Hematopoietic multipotent progenitor cell treated with erythropoietin and hydrocortisone succinate and interleukin-3 and kit ligand, for 6 days (in vitro differentiated cells): ENCODE results near the gene RSPH10B2.
"Not testable (repeated sequence)": the region's sequence is repeated elsewhere in the genome, so short reads cannot be mapped to it uniquely, and the experiment has no call there.

ENCODE experiments used
- DNase-seq: peaks from one replicate; pipeline ENCODE4 v3.0.0-alpha.2; 2015

RSPH10B2 gene

GRCh38 chr7:6792113-6792872 lies 38.4 kb downstream of the RSPH10B2 start:
- DNase-seq = not testable (repeated sequence)

- DNase-seq = not testable (repeated sequence)
Observed at GRCh38 chr7:6794276-6794675, 40.4 kb downstream of the RSPH10B2 start.

- DNase-seq = peak; percentile 3
Observed at GRCh38 chr7:6797218-6797617, 43.3 kb downstream of the RSPH10B2 start.

DNA sequence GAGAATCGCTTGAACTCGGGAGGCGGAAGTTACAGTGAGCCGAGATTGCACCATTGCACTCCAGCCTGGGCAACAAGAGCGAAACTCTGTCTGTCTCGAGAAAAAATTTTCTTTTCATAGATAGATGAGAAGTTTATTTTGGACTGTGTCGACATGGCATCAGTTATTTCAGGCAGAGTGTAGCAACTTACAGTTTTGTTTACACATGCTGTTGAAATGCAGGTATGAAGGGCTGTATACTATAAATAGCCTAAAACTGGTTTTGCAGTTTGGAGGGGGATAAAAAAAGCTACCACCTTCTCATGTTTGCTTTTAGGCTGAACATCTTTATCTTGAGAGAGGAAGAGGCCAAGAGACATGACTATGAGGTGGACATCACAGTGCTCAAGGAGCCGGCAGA lies 44.1 kb downstream of the RSPH10B2 start:
- not testable (repeated sequence) for DNase-seq

DNA sequence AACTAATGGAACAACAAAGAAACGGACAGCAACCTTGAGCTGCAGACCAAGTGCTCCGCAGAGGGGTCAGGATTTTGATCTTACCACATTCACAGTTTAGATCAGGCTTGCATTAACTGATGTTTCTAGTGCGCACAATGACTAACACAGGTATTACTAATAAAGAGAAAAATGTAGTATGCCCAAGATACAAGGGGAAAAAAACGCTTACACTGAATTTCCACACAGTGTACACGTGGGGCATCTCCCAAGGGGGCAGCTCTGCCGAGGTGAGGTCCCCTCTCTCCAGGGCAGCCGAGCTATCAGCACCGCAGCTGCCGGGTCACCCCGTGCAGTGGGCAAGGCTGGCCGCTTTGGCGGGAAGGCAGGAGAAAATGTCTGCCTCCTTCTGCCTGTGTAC lies 46.0 kb downstream of the RSPH10B2 start:
- not testable (repeated sequence) for DNase-seq

DNA sequence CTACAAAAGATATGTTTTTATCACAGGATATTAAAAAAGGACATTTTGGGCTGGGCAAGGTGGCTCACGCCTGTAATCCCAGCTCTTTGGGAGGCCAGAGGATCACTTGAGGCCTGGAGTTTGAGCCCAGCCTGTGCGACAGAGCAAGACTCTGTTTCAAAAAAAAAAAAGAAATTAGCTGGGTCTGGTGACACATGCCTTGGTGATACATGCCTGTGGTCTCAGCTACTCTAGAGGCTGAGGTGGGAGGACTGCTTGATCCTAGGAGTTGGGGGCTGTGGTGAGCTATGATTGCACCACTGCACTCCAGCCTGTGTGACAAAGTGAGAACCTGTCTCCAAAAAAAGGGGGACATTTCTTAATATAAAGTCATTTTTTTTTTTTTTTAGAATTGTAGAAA lies 46.4 kb downstream of the RSPH10B2 start:
- DNase-seq = not testable (repeated sequence)

DNA sequence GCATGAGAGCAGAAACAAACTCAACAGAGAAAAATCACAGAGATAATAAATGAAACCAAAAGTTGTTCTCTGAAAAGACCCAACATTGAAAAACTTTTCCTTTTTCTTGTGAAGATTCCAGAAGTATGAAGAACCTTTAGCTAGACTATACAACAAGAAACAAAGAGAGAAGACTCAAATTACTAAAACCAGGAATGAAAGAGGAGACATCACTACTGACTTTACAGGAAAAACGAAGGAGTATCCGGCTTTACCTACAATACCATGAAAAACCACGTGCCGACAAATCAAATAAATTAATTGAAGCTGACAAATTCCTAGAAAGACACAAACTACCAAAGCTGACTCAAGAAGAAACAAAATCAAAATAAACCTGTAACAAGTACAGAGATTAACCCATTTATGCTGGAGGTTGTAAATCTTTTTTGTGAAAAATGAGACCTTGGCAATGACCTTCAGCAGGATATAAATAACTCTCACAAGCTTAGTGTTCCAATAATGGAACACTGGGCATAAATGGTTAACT lies 53.6 kb downstream of the RSPH10B2 start:
- DNase-seq = not testable (repeated sequence)

DNA sequence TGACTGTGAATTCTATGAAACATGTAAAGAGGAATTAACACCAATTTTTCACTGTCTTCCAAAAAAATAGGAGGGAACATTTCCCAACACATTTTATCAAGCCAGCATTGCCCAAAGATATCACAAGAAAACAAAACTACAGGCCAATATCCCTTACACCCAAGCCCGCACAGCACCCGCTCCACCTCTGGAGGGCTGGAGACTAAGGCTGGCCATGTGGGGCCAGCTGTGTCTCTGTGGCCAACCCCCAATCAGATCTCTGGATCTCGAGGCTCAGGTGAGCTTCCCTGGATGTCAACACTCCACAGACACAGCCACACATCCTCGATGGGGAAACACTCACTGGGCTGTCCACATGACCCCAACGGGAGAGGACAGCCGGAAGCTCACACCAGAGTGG lies 54.1 kb downstream of the RSPH10B2 start:
- not testable (repeated sequence) for DNase-seq

- DNase-seq = not testable (repeated sequence)
Observed at GRCh38 chr7:6813011-6813410, 59.1 kb downstream of the RSPH10B2 start.

DNA sequence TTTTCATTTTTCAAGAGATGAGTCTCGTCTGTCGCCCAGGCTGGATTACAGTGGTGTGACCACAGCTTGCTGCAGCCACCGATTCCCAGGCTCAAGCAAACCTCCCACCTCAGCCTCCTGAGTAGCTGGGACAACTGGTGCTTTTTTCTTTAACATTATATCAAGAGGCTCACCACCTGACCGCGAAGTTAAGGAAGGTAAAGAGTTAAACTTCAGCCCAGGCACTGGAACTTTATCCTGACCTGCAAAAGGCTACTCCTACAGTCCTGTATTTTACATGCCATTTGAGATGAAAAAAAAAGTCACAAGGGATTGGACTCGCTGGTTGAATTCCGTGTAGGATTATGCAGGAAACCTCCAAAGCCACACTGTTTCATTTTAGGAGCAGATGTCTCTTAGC lies 61.6 kb downstream of the RSPH10B2 start:
- DNase-seq = not testable (repeated sequence)

- not testable (repeated sequence) for DNase-seq
Observed at GRCh38 chr7:6821622-6822021, 67.7 kb downstream of the RSPH10B2 start.

- DNase-seq = not testable (repeated sequence)
Observed at GRCh38 chr7:6825236-6826125, 71.6 kb downstream of the RSPH10B2 start.

GRCh38 chr7:6826151-6826550 lies 72.2 kb downstream of the RSPH10B2 start, which contains the start of gene CCZ1B:
TSS of gene CCZ1B (minus strand) at chr7:6826275. CDS start at chr7:6826197, 78 bp downstream.
- DNase-seq = peak; percentile 71

DNA sequence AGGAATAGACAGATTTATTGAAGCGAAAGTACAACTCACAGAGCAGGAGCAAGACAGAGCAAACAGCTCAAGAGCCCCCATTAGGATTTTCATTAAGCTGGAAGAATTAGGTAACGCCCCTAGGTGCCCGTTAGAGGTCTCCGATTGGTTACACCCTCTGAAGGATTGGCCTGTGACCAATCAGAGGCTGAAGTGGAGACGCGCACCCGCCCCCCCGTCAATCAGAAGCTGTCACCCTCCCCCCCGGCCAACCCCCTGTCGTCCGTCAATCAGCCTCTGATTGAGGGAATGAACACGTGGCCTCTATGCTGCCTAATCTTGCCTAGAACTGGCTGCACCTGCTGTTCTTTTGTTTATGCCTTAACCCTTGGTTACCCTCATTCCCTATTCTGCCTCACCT lies 73.3 kb downstream of the RSPH10B2 start:
- DNase-seq = not testable (repeated sequence)

DNA sequence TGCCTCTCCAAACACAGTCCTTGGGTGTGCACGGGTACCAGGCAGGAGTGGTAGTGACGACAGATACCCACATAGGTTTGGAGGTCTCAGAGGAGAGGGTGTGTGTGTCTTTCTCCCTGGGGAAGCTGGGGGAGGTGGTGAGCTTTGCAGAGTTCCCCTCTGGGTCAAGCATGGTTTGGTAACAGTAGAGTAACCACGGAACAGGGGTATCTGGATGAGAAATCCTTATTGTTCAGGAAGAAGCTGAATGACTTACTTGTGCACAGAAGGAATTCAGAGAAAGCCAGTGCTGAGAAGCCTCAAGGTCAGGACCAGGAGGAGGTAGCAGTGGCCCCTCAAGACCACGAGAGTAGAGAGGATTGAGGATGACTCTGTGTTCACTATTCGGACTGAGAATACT lies 75.7 kb downstream of the RSPH10B2 start:
- not testable (repeated sequence) for DNase-seq

DNA sequence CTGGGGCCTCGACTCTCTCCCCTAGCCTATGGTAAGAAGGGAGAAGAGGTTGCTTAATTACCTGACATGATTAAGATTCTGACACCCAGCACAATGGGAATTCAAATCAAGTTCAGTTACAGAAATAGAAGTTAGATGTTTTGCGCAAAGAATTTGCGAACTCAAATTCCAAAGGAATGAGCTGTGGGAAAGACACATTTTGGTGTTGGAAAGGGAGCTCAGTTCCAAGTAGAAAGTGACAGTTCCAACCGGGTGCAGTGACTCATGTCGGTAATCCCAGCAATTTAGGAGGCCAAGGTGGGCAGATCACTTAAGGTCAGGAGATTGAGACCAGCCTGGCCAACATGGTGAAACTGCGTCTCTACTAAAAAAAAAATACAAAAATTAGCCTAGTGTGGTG lies 76.1 kb downstream of the RSPH10B2 start:
- DNase-seq = not testable (repeated sequence)

GRCh38 chr7:6831018-6831725 lies 77.3 kb downstream of the RSPH10B2 start:
- no peak for DNase-seq

DNA sequence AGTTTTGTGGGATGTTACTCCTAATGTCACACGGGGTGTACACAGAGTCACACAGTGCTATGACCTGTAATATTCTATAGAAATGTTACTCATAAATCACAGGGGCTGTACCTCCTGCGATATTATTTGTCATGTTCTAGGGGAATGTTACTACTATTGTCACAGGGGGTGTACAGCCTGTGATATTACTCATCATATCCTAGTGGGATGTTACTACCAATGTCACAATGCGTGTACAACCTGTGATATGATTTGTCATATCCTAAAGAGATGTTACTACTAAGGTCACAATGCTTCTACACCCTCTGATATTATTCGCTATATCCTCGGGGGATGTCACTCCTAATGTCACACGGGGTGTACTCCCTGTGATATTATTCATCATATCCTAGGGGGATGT lies 79.7 kb downstream of the RSPH10B2 start:
- no peak for DNase-seq

GRCh38 chr7:6835521-6835920 lies 81.6 kb downstream of the RSPH10B2 start:
- DNase-seq = not testable (repeated sequence)

- DNase-seq = not testable (repeated sequence)
Observed at GRCh38 chr7:6837081-6837480, 83.2 kb downstream of the RSPH10B2 start.

DNA sequence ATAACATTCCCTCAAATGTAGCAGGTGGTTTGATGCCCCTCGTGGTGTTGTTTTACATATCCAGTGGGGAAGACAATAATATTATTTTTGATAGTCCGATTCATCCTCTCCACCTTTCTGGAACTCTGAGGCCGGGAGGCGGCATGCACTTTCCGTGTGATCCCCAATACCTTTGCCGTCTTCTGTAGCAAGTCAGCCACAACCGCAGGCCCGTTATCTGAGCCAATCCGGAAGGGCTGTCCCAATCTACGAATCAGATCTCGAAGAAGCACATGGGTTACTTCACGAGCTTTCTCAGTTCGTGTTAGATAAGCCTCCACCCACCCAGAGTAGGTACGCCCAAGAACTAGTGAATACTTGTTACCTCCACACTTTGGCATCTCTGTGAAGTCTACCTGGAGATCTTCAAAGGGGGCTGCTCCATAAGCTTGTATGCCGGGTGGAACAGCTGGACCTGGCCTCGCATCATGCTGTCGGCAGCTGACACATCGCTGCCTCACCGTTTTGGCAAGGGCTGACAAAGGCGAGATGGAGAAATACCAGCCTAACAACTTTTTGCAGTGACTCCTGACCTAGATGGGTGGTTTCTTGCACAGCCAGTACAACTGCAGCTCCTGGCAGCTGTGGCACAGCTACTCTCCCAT lies 88.5 kb downstream of the RSPH10B2 start:
- not testable (repeated sequence) for DNase-seq

DNA sequence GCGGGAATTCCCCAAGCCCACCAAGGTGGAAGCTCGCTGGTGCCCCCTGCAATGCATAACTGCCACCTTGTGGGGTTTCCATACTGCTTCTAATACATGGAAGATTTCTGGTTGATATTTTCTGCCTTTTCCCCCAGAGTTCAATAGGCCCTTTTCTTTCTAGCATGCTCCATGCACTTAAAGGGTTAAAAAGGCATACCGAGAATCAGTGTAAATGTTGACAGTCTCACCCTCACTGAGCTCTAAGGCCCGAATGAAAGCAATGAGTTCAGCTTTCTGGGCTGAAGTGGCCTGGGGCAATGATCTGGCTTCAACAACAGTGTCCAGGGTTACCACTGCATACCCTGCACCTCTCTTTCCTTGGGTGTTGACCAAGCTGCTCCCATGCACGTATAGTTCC lies 89.2 kb downstream of the RSPH10B2 start:
- DNase-seq = not testable (repeated sequence)
